ENCODE data around the gene MAP2. TPM values are rescaled to one million over a fixed set of nuclear protein-coding genes. Genes with fewer than 3 reads are reported as not detected.

MAP2 gene
- total RNA-seq, 1 experiment from 2014 or later, result 0.05 TPM

- no TSS peak for BruUV-seq (replicated peaks)
- Mint-ChIP-seq H3K4me3 (ENCODE audit: unreplicated experiment) (no peak overlapping the region), H3K27ac (ENCODE audit: unreplicated experiment) (no peak overlapping the region), H3K36me3 (ENCODE audit: insufficient read depth, unreplicated experiment) (no peaks in the 10 kb centered on the region), H3K27me3 (ENCODE audit: insufficient read depth, unreplicated experiment) (no peaks in the 10 kb centered on the region), H3K4me1 (ENCODE audit: low read depth, unreplicated experiment) (peaks cover under 1% of the 10 kb centered on the region), H3K9me3 (ENCODE audit: unreplicated experiment) (no peaks in the 10 kb centered on the region)
- Histone ChIP-seq H3K27me3 (replicated peaks; ENCODE audit: control insufficient read depth, insufficient read depth, low read length) (no peaks in the 10 kb centered on the region), H3K4me3 (ENCODE audit: low read depth, low read length) (no peak overlapping the region), H3K36me3 (ENCODE audit: control insufficient read depth, insufficient read depth, low read length) (no peaks in the 10 kb centered on the region), H3K9me3 (no peaks in the 10 kb centered on the region), H3K4me1 (no peaks in the 10 kb centered on the region; the same call in 1 of the 2 replicates)
- TF ChIP-seq CTCF (IDR thresholded peaks at IDR 0.05; ENCODE audit: insufficient read depth in 1 of 2, low read depth in 1 of 2, low read length in 1 of 2, severe bottlenecking in 1 of 2, unreplicated experiment in 1 of 2), result no peak
- no peak for DNase-seq
- ChIA-PET POLR2A (no interaction called here), CTCF (no interaction called here)
- intact Hi-C loops (cut with micrococcal nuclease; ENCODE audit: unreplicated experiment), result no loop called here
Observed at GRCh38 chr2:209468846-209469245, 45.0 kb downstream of the MAP2 start.

GRCh38 chr2:209469481-209469880 is 45.6 kb downstream of the MAP2 start:
- Mint-ChIP-seq H3K4me3 (ENCODE audit: unreplicated experiment) (no peak overlapping the region), H3K4me1 (ENCODE audit: low read depth, unreplicated experiment) (peaks cover 4% of the 10 kb centered on the region), H3K27me3 (ENCODE audit: insufficient read depth, unreplicated experiment) (no peaks in the 10 kb centered on the region), H3K36me3 (ENCODE audit: insufficient read depth, unreplicated experiment) (no peaks in the 10 kb centered on the region), H3K9me3 (ENCODE audit: unreplicated experiment) (no peaks in the 10 kb centered on the region), H3K27ac (ENCODE audit: unreplicated experiment) (no peak overlapping the region)
- H3K36me3 ChIP-seq (ENCODE audit: control insufficient read depth, insufficient read depth, low read length), result no peaks in the 10 kb centered on the region
- POLR2A ChIA-PET, result no interaction called here
- intact Hi-C loops (cut with micrococcal nuclease; ENCODE audit: unreplicated experiment), result no loop called here
- no peaks in the 10 kb centered on the region for H3K27me3 ChIP-seq (replicated peaks; ENCODE audit: control insufficient read depth, insufficient read depth, low read length)
- BruUV-seq (replicated peaks), result no TSS peak
- no peak for TF ChIP-seq CTCF (IDR thresholded peaks at IDR 0.05; ENCODE audit: insufficient read depth in 1 of 2, low read depth in 1 of 2, low read length in 1 of 2, severe bottlenecking in 1 of 2, unreplicated experiment in 1 of 2)
- H3K4me1 ChIP-seq, result no peaks in the 10 kb centered on the region; the same call in 1 of the 2 replicates
- no peak overlapping the region for H3K4me3 ChIP-seq (ENCODE audit: low read depth, low read length)
- no peaks in the 10 kb centered on the region for H3K9me3 ChIP-seq
- no peak for DNase-seq
- CTCF ChIA-PET, result no interaction called here

- ChIA-PET POLR2A (no interaction called here), CTCF (no interaction called here)
- BruUV-seq (replicated peaks), result no TSS peak
- no peaks in the 10 kb centered on the region for H3K36me3 ChIP-seq (ENCODE audit: control insufficient read depth, insufficient read depth, low read length)
- H3K9me3 Mint-ChIP-seq (ENCODE audit: unreplicated experiment), result no peaks in the 10 kb centered on the region
- no peak for TF ChIP-seq CTCF (IDR thresholded peaks at IDR 0.05; ENCODE audit: insufficient read depth in 1 of 2, low read depth in 1 of 2, low read length in 1 of 2, severe bottlenecking in 1 of 2, unreplicated experiment in 1 of 2)
- no peak overlapping the region for H3K4me3 Mint-ChIP-seq (ENCODE audit: unreplicated experiment)
- no peak overlapping the region for H3K27ac Mint-ChIP-seq (ENCODE audit: unreplicated experiment)
- no peaks in the 10 kb centered on the region for H3K36me3 Mint-ChIP-seq (ENCODE audit: insufficient read depth, unreplicated experiment)
- H3K4me1 Mint-ChIP-seq (ENCODE audit: low read depth, unreplicated experiment), result peaks cover 4% of the 10 kb centered on the region
- no peaks in the 10 kb centered on the region for H3K27me3 Mint-ChIP-seq (ENCODE audit: insufficient read depth, unreplicated experiment)
- H3K9me3 ChIP-seq, result no peaks in the 10 kb centered on the region
- no peak for DNase-seq
- intact Hi-C loops (cut with micrococcal nuclease; ENCODE audit: unreplicated experiment), result no loop called here
- no peak overlapping the region for H3K4me3 ChIP-seq (ENCODE audit: low read depth, low read length)
- H3K27me3 ChIP-seq (replicated peaks; ENCODE audit: control insufficient read depth, insufficient read depth, low read length), result no peaks in the 10 kb centered on the region
- no peaks in the 10 kb centered on the region; the same call in 1 of the 2 replicates for H3K4me1 ChIP-seq
Observed at GRCh38 chr2:209470466-209470865, 46.6 kb downstream of the MAP2 start.
